Measurements from ENCODE around the gene AUTS2.

DNA sequence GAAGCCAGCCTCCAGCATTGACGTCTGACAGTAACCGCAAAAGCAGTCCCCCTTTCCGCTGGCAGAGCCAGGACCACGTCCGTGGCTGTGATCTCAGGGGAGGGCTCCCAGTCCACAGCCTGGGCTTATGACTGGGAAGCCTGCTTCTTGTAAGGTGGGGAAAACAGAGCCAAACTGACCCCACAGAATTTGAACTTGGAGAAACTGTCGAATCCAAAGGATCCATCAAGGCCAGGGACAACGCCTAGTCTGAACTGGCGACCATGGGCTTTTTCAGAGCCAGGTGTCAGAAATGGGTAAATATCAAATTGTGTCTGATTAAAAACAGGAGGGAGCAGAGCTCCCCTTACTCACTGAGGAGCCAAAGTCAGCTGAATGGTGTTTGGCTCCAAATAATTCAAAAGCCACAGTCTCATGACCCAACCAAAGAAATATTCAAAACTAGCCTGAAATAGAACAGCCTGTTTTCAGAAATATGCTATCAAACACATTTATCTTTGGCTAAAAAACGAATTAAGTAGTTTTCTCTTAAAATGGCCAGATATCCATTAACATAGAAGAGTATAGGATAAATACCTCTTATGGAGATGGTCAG, 782.2 kb downstream of the AUTS2 start:
- TF ChIP-seq POLR2A (IDR thresholded peaks at IDR 0.05; ENCODE audit: low read depth, low read length) = no peak
- TF ChIP-seq POLR2AphosphoS5 (IDR thresholded peaks at IDR 0.05; ENCODE audit: low read depth, low read length) = no peak
- TF ChIP-seq POU2F2 (IDR thresholded peaks at IDR 0.05; ENCODE audit: low read depth, low read length) = no peak

All from GM12891 (cell line).